ENCODE data around the gene SHMT1.

GRCh38 chr17:18344021-18344420 lies 19.3 kb downstream of the SHMT1 start:
- no peak for TF ChIP-seq CTCF (IDR thresholded peaks at IDR 0.05)
- no peak for TF ChIP-seq EP300 (IDR thresholded peaks at IDR 0.05)
- no peak for TF ChIP-seq POLR2AphosphoS5 (IDR thresholded peaks at IDR 0.05)
- no peak for TF ChIP-seq POLR2A (IDR thresholded peaks at IDR 0.05)

All from suprapubic skin (tissue), 4 donors.